ENCODE data around the gene CFAP92.

GRCh38 chr3:128967748-128968355 is 26.0 kb downstream of the CFAP92 start:
- TF ChIP-seq EZH2 (IDR thresholded peaks at IDR 0.05) (no peak), POLR2AphosphoS5 (IDR thresholded peaks at IDR 0.05; ENCODE audit: borderline replicate concordance, low read depth, low read length) (no peak), FOXP2 (optimal IDR thresholded peaks at IDR 0.05; ENCODE audit: control extremely low read depth, extremely low read length, insufficient read depth) (no peak)

Measured in SK-N-MC (cell line).